Measurements from ENCODE around the gene PLK2.

Gene PLK2

GRCh38 chr5:58451732-58452565 lies 7.9 kb downstream of the PLK2 start:
- in situ Hi-C loops (cut with MboI; ENCODE audit: low sequenced_read_pairs) = no loop called here

GRCh38 chr5:58450811-58451629 lies 8.9 kb downstream of the PLK2 start:
- in situ Hi-C loops (cut with MboI; ENCODE audit: low sequenced_read_pairs) = no loop called here

DNA sequence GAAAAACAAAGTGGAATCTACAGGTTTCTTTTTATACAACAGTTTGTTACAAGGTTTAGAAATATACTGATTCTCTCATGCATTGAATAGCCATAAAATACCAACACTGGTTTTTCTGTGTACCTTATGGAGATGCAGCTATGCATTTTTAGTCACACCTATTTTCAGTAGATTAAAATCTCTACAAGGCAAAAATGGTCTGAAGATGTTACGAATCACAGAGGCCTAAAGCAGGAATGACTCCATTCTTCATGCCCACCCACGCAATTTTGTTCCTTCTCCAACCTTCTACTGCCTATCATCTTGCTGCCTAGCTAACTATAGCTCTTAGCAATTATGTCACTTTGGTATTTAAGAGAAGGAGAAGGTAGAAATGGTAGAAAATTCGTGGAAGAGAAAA lies 9.9 kb downstream of the PLK2 start:
- in situ Hi-C loops (cut with MboI; ENCODE audit: low sequenced_read_pairs) = no loop called here

DNA sequence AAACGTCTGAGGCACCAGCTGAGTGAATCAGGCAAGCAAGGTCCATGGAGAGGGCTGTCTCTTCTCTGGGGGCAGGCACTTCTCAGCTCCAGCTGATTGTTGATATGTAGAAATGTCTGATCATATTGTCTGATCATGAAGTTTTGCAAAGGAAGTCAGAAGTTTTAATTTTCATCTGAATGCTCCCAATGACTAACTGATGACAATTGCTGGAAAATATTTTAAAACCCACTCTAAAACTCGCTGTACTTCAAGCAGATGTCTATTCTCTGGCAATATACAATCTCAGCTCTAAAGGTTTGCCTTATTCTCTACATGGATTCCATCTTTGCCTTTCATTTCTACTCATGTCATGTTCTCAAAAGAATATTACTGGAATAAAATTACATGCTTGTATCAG lies 12.7 kb downstream of the PLK2 start:
- in situ Hi-C loops (cut with MboI; ENCODE audit: low sequenced_read_pairs) = no loop called here

- in situ Hi-C loops (cut with MboI; ENCODE audit: low sequenced_read_pairs) = no loop called here
Measured at GRCh38 chr5:58446024-58446423, 13.9 kb downstream of the PLK2 start.

DNA sequence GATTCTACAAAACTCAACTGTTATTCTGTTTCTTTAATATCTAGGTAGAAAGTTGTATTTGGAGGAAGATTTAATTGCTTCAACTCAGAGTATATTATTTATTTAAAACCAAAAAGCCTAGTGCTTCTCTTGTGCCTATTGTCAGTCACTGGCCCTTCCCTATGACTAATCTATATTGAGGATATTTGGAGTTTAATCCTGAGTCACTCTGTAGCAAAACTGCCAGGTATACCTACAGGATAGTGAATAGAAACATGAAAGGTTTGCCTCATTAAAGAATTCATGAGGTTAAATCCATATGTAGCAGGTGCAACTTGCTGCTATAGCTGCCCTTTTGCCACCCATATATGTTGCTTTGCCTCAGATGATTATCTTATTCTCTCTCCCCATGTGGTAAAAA lies 15.1 kb downstream of the PLK2 start:
- in situ Hi-C loops (cut with MboI; ENCODE audit: low sequenced_read_pairs) = no loop called here

DNA sequence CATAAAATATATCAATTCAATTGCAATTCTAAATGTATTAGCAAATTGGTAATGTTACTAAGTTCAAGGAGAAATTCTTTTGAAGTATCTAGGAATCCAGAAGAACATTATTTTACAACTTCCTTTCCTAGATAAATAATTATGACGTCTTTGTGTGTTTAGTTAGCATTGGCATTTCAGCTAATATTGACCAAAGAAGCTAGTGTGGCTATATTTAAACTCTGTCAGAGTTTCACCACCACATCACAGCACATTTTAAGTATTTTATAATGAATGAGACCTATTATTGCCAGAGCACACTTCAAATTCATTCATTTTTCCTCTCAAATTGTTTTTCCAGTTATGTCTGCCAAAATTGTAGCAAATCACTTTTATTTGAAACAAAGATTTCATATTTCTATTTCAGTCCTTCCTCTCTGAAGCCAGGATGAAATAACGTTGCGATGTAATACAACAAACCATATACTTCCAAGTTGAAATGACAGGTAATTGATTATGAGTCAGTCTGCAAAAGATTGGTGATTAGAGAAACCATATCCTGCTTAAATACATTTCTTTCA lies 18.9 kb downstream of the PLK2 start:
- in situ Hi-C loops (cut with MboI; ENCODE audit: low sequenced_read_pairs) = no loop called here

DNA sequence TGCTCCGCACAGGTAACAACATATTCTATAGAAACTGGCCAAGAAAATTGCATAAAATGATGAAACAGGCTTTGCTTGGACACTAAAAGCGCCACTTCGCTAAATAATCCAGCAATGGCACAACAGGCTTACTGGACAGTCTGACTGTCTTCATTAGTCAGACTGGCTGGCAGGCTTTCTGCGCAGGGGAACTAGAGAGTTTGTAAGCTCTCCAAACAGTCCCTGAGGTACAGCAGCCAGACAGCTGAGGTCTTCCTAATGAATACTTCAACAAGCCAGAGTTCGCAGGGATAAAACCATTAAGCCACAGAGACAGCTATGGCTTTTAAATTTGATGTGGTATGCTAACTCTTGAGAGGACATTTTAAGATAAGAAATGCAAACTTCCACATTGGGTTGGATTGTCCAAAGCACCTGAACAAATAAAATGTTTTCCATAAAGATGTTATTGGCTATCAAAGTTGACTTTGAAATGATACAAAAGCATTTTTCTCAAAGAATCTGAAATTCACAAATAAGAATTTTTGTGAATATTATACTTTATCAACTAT lies 20.7 kb downstream of the PLK2 start:
- in situ Hi-C loops (cut with MboI; ENCODE audit: low sequenced_read_pairs) = no loop called here

- in situ Hi-C loops (cut with MboI; ENCODE audit: low sequenced_read_pairs) = no loop called here
Measured at GRCh38 chr5:58437661-58438060, 22.2 kb downstream of the PLK2 start.

DNA sequence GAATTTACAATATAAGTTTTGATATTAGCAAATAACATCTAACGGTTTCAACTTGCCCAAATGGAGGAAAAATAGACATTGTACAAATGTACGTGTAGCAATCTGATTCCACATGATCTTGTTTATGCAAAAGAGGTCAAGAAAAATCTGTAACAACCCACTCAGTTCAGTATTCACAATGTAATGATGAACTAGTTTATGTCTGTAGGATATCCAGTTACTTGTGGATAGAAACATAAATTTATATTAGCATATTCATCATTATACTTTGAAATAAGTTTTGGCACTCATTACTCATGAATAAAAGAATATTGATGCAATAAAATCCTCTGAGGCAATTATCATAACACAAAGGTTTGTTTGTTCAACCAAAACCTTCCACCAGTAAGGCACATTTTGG lies 28.1 kb downstream of the PLK2 start:
- in situ Hi-C loops (cut with MboI; ENCODE audit: low sequenced_read_pairs) = no loop called here

GRCh38 chr5:58412932-58413331 lies 47.0 kb downstream of the PLK2 start:
- in situ Hi-C loops (cut with MboI; ENCODE audit: low sequenced_read_pairs) = no loop called here

DNA sequence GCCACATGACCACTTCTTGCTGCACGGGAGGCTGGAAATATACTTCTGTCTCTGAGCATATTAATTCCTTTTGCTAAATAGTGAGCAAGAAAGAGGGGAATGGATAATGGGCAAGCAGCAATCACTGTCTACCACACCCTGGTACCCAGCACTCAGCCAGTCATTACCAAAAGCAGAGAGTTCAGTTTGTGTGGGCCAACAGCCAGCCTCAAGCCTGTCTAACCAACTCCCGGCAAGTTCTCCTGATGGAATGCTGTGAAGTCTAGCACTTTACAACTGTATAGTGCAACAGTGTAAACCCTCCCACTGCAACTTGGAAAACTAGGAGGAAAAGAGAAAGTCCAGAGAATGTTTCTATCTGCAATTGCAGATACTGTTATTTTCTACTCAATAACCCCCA lies 47.8 kb downstream of the PLK2 start:
- in situ Hi-C loops (cut with MboI; ENCODE audit: low sequenced_read_pairs) = no loop called here

GRCh38 chr5:58411372-58411771 lies 48.5 kb downstream of the PLK2 start:
- in situ Hi-C loops (cut with MboI; ENCODE audit: low sequenced_read_pairs) = no loop called here

DNA sequence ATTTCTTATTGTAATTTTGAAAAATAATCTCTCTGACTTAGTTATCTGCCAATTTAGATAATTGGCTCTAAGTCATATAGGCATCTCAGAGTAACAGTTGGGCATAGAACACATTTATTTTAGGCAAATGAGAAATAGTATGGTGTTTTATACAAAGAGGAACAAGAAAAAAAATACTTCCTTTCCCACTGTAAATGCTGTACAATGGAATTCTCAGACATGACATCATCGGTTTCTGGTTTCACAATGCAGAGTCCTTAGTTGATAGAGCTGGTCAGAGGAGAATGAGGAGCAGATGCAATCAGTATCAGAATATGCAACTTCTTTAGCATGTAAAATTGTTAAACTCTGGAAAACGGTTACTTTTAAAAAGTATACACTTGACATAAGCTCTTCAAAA lies 49.4 kb downstream of the PLK2 start:
- in situ Hi-C loops (cut with MboI; ENCODE audit: low sequenced_read_pairs) = no loop called here

DNA sequence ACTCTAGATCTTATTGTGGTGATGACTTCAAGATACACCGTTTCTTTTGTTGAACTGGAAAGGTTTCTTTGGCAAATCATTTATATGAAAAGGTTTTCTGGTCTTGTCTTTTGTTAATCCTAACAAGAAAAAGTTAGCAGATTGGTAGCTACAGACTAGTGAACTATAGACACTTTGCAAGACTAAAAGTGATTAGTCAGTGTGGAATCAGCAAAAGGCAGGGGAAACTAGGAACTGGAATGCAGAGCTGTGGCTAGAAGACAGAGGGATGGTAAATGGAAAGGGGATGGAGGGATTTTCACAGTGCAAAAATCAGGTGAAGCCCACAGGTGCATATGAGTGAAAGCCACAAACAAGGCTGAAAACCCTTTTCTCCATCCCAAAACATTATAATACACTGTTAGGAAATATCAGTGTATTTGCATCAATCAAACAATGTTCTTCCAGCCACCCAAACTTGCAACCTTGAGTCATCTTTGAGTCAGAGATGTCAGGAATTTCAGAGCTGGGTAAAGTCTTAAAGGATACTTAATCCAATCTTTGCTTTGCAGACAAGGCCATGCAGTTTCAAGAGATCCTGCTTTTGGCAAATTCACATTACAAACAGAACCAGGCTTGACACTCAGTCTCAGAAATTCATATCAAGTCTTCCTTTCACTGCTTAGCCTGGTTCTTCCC lies 52.7 kb downstream of the PLK2 start:
- in situ Hi-C loops (cut with MboI; ENCODE audit: low sequenced_read_pairs) = no loop called here

DNA sequence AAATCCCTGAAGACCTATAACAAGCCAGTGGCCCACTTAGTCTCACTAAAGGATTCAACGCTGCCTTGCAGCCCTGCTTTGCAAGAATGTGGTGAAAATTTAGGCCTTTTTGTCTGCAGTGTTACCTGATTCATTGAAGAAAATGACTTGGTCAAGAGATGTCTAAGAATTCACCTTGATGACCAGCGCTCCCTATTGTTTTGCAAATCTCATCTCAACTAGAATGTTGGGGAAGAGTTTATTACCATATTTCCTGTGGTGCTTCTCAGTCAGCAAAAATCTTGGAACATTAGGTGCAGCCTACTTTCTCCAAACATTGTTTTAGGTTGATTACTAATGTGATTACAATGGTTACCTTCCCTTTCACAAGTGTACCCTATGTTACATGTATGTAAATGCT lies 53.5 kb downstream of the PLK2 start:
- in situ Hi-C loops (cut with MboI; ENCODE audit: low sequenced_read_pairs) = no loop called here

- in situ Hi-C loops (cut with MboI; ENCODE audit: low sequenced_read_pairs) = no loop called here
Measured at GRCh38 chr5:58405175-58405574, 54.7 kb downstream of the PLK2 start.

DNA sequence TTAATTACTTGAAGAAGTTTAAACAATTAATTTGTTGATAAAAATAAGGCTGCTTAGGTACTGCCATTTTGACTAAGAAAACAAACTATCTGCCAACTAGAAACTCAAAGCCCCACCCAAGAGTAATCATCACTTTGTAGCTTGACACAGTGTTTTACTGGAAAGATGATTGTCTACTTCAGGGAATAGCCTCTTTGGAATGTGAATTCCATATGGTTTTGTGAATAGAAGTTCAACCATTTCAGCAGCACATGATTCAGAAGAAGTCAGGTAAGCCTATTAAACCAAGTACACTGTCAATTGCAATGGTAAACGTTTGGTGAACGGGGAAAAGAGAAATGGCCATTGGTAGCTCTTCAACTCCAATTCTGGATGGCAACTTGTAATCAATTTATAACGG lies 55.2 kb downstream of the PLK2 start:
- in situ Hi-C loops (cut with MboI; ENCODE audit: low sequenced_read_pairs) = no loop called here

Data from HL-60/S4 treated with phorbol 12-myristate 13-acetate at 8.2 ng/mL for 4 days and 3 days (cell line).